Endothelial cell of umbilical vein (primary cell): ENCODE data around the gene CARD11. TPM values are rescaled to one million over a fixed set of nuclear protein-coding genes. Genes with fewer than 3 reads are reported as not detected.

Source experiments
- BruUV-seq: library from RNA; stranded (reverse); fragments of 400-500 nt; replicated peaks from 2 replicates; lab custom pipeline; 2021; lab: Mats Ljungman, UMichigan
- CTCF ChIA-PET: fragments of 300-600, 350-600 bp; sonication (Branson Sonifier 250); formaldehyde crosslinking; loops from one replicate; lab custom pipeline; 2021; ENCODE audit warnings: antibody characterized with exemption, inconsistent platforms; lab: Charles Lee
- POLR2A ChIA-PET: fragments of 300-600, 350-600 bp; sonication (Branson Sonifier 250); formaldehyde crosslinking; loops from one replicate; lab custom pipeline; 2021; ENCODE audit warnings: antibody characterized with exemption, inconsistent platforms; lab: Charles Lee
- DNase-seq: peaks from one replicate; pipeline ENCODE4 v3.0.0-alpha.2; 2011; ENCODE audit warnings: low read depth, low spot score
- FAIRE-seq: peaks from 2 replicates; lab custom pipeline; 2011; peaks lifted over from hg19 to GRCh38; lab: Jason Lieb, UNC
- H2AFZ ChIP-seq: 2 replicates; pipeline ENCODE4 v1.6.0; 2012; ENCODE audit warnings: low read depth, low read length, control low read depth, inconsistent platforms
- H3K27ac ChIP-seq: 2 replicates; pipeline ENCODE4 v1.5.1; 2011; ENCODE audit warnings: low read depth, mild to moderate bottlenecking, control low read depth, low read length, moderate library complexity; ENCODE audit not compliant: insufficient read depth
- H3K27me3 ChIP-seq, 2 experiments: 2 replicates each; pipeline versions ENCODE4 v1.6.0 to v1.6.1; 2011; ENCODE audit warnings: low read length in 2 of 2, mixed read lengths in 1 of 2; ENCODE audit not compliant: control insufficient read depth in 2 of 2, insufficient read depth in 2 of 2
- H3K36me3 ChIP-seq, 2 experiments: 2 replicates in 1 of 2; 3 replicates in 1 of 2; pipeline ENCODE4 v1.5.1; 2011; ENCODE audit warnings: low read length in 2 of 2, mild to moderate bottlenecking in 1 of 2, moderate library complexity in 1 of 2; ENCODE audit not compliant: control insufficient read depth in 2 of 2, insufficient read depth in 2 of 2; ENCODE audit errors: extremely low read depth in 1 of 2
- H3K4me1 ChIP-seq: 3 replicates; pipeline ENCODE4 v1.5.1; 2011; ENCODE audit warnings: mild to moderate bottlenecking, low read length; ENCODE audit not compliant: control insufficient read depth, insufficient read depth; ENCODE audit errors: extremely low read depth
- H3K4me2 ChIP-seq: 2 replicates; pipeline ENCODE4 v1.6.1; 2011; ENCODE audit warnings: low read length, control low read depth, mixed read lengths; ENCODE audit not compliant: insufficient read depth
- H3K4me3 ChIP-seq, 3 experiments: fragments of 200-600 bp in 1 of 3; sonication (generic), shearing (Covaris generic) in 1 of 3; replicated peaks in 1 of 3; 2 replicates each; pipeline ENCODE4 v1.5.1; 2011 to 2016; ENCODE audit warnings: control low read depth in 3 of 3, low read length in 3 of 3, mild to moderate bottlenecking in 2 of 3, inconsistent platforms in 1 of 3, low read depth in 1 of 3, moderate library complexity in 1 of 3; ENCODE audit not compliant: insufficient read depth in 1 of 3
- H3K79me2 ChIP-seq: 2 replicates; pipeline ENCODE4 v1.6.0; 2012; ENCODE audit warnings: low read length, inconsistent platforms; ENCODE audit not compliant: control insufficient read depth, insufficient read depth
- H3K9ac ChIP-seq: replicated peaks from 2 replicates; pipeline ENCODE3; 2011; ENCODE audit warnings: low read length, control low read depth; ENCODE audit not compliant: insufficient read depth; ENCODE audit errors: extremely low read depth
- H3K9me1 ChIP-seq: replicated peaks from 3 replicates; pipeline ENCODE4 v1.6.0; 2011; ENCODE audit warnings: mild to moderate bottlenecking, low read length; ENCODE audit not compliant: control insufficient read depth, insufficient read depth; ENCODE audit errors: extremely low read depth
- H3K9me3 ChIP-seq: replicated peaks from 2 replicates; pipeline ENCODE4 v1.5.1; 2012; ENCODE audit warnings: low read length, inconsistent platforms; ENCODE audit not compliant: control insufficient read depth, insufficient read depth
- H4K20me1 ChIP-seq: replicated peaks from 2 replicates; pipeline ENCODE3; 2011; ENCODE audit warnings: mild to moderate bottlenecking, low read length; ENCODE audit not compliant: control insufficient read depth, insufficient read depth; ENCODE audit errors: extremely low read depth
- EZH2 ChIP-seq: IDR thresholded peaks from 2 replicates; pipeline ENCODE4 v1.6.1; 2012; ENCODE audit warnings: borderline replicate concordance, low read depth, mild to moderate bottlenecking, moderate library complexity, low read length, inconsistent platforms; ENCODE audit not compliant: severe bottlenecking
- FOS ChIP-seq: IDR thresholded peaks from 2 replicates; pipeline ENCODE4 v1.6.1; 2011; ENCODE audit warnings: mild to moderate bottlenecking, low read length, moderate library complexity, borderline replicate concordance; ENCODE audit not compliant: insufficient read depth
- GATA2 ChIP-seq: IDR thresholded peaks from 2 replicates; pipeline ENCODE4 v1.7.0; 2011; ENCODE audit warnings: low read depth, mild to moderate bottlenecking, moderate library complexity, mixed read lengths, low read length; ENCODE audit not compliant: insufficient read length, insufficient read depth
- JUN ChIP-seq: IDR thresholded peaks from 2 replicates; pipeline ENCODE4 v1.6.1; 2011; ENCODE audit warnings: borderline replicate concordance, low read depth; ENCODE audit not compliant: insufficient read length, insufficient read depth
- MAX ChIP-seq: IDR thresholded peaks from 2 replicates; pipeline ENCODE4 v1.6.1; 2011; ENCODE audit not compliant: insufficient read depth, insufficient read length
- MYC ChIP-seq: IDR thresholded peaks from one replicate; pipeline ENCODE4 v1.6.1; 2011; ENCODE audit warnings: mild to moderate bottlenecking, low read depth, low read length
- POLR2A ChIP-seq: IDR thresholded peaks from 2 replicates; pipeline ENCODE4 v1.6.1; 2012; ENCODE audit warnings: low read depth, mild to moderate bottlenecking, control low read depth, low read length
- POLR2AphosphoS5 ChIP-seq: IDR thresholded peaks from 2 replicates; pipeline ENCODE4 v1.6.1; 2012; ENCODE audit warnings: low read depth, mild to moderate bottlenecking, control low read depth, low read length, moderate library complexity; ENCODE audit not compliant: insufficient read depth
- dilution Hi-C: fragments of 300-500 bp; cut with MboI; formaldehyde crosslinking; loops from one replicate; pipeline ENCODE4 v1.15.0; 2019; ENCODE audit warnings: low sequenced_read_pairs; ENCODE audit not compliant: extremely low pct_ligation_motif_present
- intact Hi-C: fragments of 100-400 bp; cut with micrococcal nuclease; formaldehyde crosslinking; loops from one replicate; pipeline ENCODE4 v1.10.0; 2022
- polyA plus RNA-seq, 4 experiments: library from polyadenylated mRNA; depleted of rRNA in 3 of 4; stranded (reverse) in 3 of 4; unstranded in 1 of 4; fragments of >200 nt; gene quantifications; 2 replicates each; pipeline versions ENCODE4 v1.2.1 to v1.2.3, GENCODE V29; 2011 to 2012; ENCODE audit warnings: missing spikeins in 1 of 4
- total RNA-seq: library from RNA; stranded (reverse); gene quantifications from 2 replicates; pipeline ENCODE4 v1.2.3, GENCODE V29; 2021
- TF ChIP-seq, protein P1 (sequence below), 2 donors: IDR thresholded peaks; 1 replicate in 1 of 2; 2 replicates in 1 of 2; pipeline ENCODE4 v1.5.1; 2011; ENCODE audit warnings: low read length in 2 of 2, mild to moderate bottlenecking in 2 of 2, moderate library complexity in 2 of 2, control low read depth in 1 of 2, inconsistent platforms in 1 of 2, low read depth in 1 of 2; ENCODE audit not compliant: insufficient read depth in 1 of 2; ENCODE audit errors: extremely low read depth in 1 of 2

Gene CARD11
- total and polyA plus RNA-seq, 2 donors (not counting 3 experiments of a cell fraction or from before 2014, with no cell fraction given), result 20.4 to 41.8 TPM

DNA sequence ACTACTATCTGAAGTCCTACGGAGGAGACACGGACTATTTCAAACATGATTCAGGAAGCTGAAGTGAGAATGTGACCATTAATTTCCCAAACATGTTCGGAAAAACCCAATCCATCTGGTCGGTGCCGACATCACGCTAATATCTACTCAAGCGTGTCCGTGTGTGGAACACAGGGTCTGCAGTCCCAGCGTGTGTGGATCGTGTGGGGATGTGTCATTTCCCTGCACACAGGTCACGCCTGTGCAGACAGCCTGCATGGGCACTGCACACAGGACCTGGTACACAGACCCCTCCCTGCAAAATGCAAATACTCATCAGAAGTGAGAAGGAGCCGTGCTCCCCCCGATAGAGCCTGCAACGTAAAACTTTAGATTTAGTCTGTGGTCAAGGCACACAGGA lies 57.8 kb downstream of the CARD11 start:
- FAIRE-seq, result no peak
- Histone ChIP-seq H4K20me1 (no peaks in the 10 kb centered on the region), H3K9ac (no peak overlapping the region), H3K4me2 (no peak overlapping the region), H3K9me1 (no peaks in the 10 kb centered on the region), H3K4me1 (no peaks in the 10 kb centered on the region), H3K36me3 (no peaks in the 10 kb centered on the region), H2AFZ (no peak overlapping the region), H3K4me3 (no peak overlapping the region), H3K27me3 (no peaks in the 10 kb centered on the region), H3K9me3 (no peaks in the 10 kb centered on the region), H3K27ac (no peak overlapping the region), H3K79me2 (no peaks in the 10 kb centered on the region)
- BruUV-seq, result no TSS peak
- TF ChIP-seq EZH2 (no peak), MAX (no peak), MYC (no peak), POLR2AphosphoS5 (no peak), POLR2A (no peak), JUN (no peak), FOS (no peak), GATA2 (no peak)
- TF ChIP-seq, protein P1, sequence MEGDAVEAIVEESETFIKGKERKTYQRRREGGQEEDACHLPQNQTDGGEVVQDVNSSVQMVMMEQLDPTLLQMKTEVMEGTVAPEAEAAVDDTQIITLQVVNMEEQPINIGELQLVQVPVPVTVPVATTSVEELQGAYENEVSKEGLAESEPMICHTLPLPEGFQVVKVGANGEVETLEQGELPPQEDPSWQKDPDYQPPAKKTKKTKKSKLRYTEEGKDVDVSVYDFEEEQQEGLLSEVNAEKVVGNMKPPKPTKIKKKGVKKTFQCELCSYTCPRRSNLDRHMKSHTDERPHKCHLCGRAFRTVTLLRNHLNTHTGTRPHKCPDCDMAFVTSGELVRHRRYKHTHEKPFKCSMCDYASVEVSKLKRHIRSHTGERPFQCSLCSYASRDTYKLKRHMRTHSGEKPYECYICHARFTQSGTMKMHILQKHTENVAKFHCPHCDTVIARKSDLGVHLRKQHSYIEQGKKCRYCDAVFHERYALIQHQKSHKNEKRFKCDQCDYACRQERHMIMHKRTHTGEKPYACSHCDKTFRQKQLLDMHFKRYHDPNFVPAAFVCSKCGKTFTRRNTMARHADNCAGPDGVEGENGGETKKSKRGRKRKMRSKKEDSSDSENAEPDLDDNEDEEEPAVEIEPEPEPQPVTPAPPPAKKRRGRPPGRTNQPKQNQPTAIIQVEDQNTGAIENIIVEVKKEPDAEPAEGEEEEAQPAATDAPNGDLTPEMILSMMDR (IDR thresholded peaks at IDR 0.05; ENCODE audit: extremely low read depth in 1 of 2, insufficient read depth in 1 of 2, low read depth in 1 of 2, low read length in 2 of 2), result no peak
- ChIA-PET POLR2A (no interaction called here), CTCF (interaction anchor here (1.1 kb wide), 1 partner anchor 12 kb away, joined by 4 read pairs; no protein-coding TSS in a partner anchor)
- dilution Hi-C loops (no loop called here), intact Hi-C loops (no loop called here)
- no peak for DNase-seq
